Mesodermal cell (in vitro differentiated cells): ENCODE results near the gene NME3.

Experiments
- H3K27ac ChIP-seq: 2 replicates; pipeline ENCODE4 v1.7.0; 2013; ENCODE audit warnings: mild to moderate bottlenecking, low read depth, low read length, moderate library complexity; ENCODE audit not compliant: severe bottlenecking
- H3K36me3 ChIP-seq: 2 replicates; pipeline ENCODE4 v1.7.1; 2013; ENCODE audit warnings: mild to moderate bottlenecking, low read length, moderate library complexity; ENCODE audit not compliant: control insufficient read depth, insufficient read depth
- H3K4me1 ChIP-seq: one replicate; pipeline ENCODE4 v1.7.1; 2013; ENCODE audit warnings: mild to moderate bottlenecking, low read length; ENCODE audit not compliant: insufficient read depth, control insufficient read depth, poor library complexity, severe bottlenecking
- H3K4me3 ChIP-seq: 2 replicates; pipeline ENCODE4 v1.7.0; 2013; ENCODE audit warnings: low read length, control low read depth, mild to moderate bottlenecking; ENCODE audit not compliant: insufficient read depth, poor library complexity, severe bottlenecking; ENCODE audit errors: extremely low read depth
- H3K9me3 ChIP-seq: 2 replicates; pipeline ENCODE4 v1.7.1; 2013; ENCODE audit warnings: mild to moderate bottlenecking, low read length, moderate library complexity; ENCODE audit not compliant: control insufficient read depth
- WGBS, 2 experiments: methylation state at CpG; one replicate each; pipeline ENCODE4 v1.1.5; 2013; ENCODE audit warnings: missing lambda C conversion rate in 2 of 2; ENCODE audit not compliant: insufficient coverage in 2 of 2; 5-methylcytosine and 5-hydroxymethylcytosine counted together

NME3 gene

GRCh38 chr16:1773703-1774447, 2.5 kb upstream of the NME3 start:
- 26 to 34% methylated on average over 40 to 44 of the region's 45 CpGs for WGBS, 2 experiments
- Histone ChIP-seq H3K4me3 (peak overlapping the region; percentile 88), H3K36me3 (peaks cover 42% of the 10 kb centered on the region), H3K9me3 (no peaks in the 10 kb centered on the region), H3K4me1 (peaks cover 8% of the 10 kb centered on the region), H3K27ac (peak overlapping the region; percentile 87)

GRCh38 chr16:1772908-1773702, 1.8 kb upstream of the NME3 start, which contains the start of gene MRPS34:
TSS of gene MRPS34 (minus strand) at chr16:1773134. CDS start at chr16:1773119, 15 bp downstream.
- Histone ChIP-seq H3K9me3 (no peaks in the 10 kb centered on the region), H3K4me1 (peaks cover 8% of the 10 kb centered on the region), H3K27ac (peak within 1 kb of the TSS; percentile 87), H3K36me3 (peaks cover 39% of the 10 kb centered on the region), H3K4me3 (peak within 1 kb of the TSS; percentile 88)
- WGBS, 2 experiments, result 1% methylated on average over 101 to 102 of the region's 108 CpGs

- H3K36me3 ChIP-seq, result peaks cover 38% of the 10 kb centered on the region
- H3K9me3 ChIP-seq, result no peaks in the 10 kb centered on the region
- H3K27ac ChIP-seq, result peak within 1 kb of the TSS; percentile 87
- peak within 1 kb of the TSS; percentile 88 for H3K4me3 ChIP-seq
- 1% methylated on average over 34 to 49 of the region's 53 CpGs for WGBS, 2 experiments
- H3K4me1 ChIP-seq, result peaks cover 8% of the 10 kb centered on the region
These were observed 1.1 kb upstream of the NME3 start, which contains the start of gene EME2 for GRCh38 chr16:1772362-1772907. TSS of gene EME2 (plus strand) at chr16:1772810. CDS start at chr16:1773228, 418 bp downstream.

GRCh38 chr16:1771864-1772361, 570 bp upstream of the NME3 start:
- H3K4me3 ChIP-seq, result peak overlapping the region; percentile 88
- H3K9me3 ChIP-seq, result no peaks in the 10 kb centered on the region
- peaks cover 8% of the 10 kb centered on the region for H3K4me1 ChIP-seq
- peaks cover 39% of the 10 kb centered on the region for H3K36me3 ChIP-seq
- WGBS, 2 experiments, result 7 to 8% methylated on average over 19 to 21 of the region's 22 CpGs
- peak overlapping the region; percentile 10 for H3K27ac ChIP-seq

GRCh38 chr16:1770328-1771187, 785 bp downstream of the NME3 start:
- WGBS, 2 experiments, result 30 to 31% methylated on average over 78 of the region's 81 CpGs
- Histone ChIP-seq H3K27ac (no peak overlapping the region), H3K9me3 (no peaks in the 10 kb centered on the region), H3K36me3 (peaks cover 37% of the 10 kb centered on the region), H3K4me3 (peak overlapping the region; percentile 88), H3K4me1 (peaks cover 8% of the 10 kb centered on the region)

- 95 to 96% methylated on average over 18 of the region's 27 CpGs for WGBS, 2 experiments
- Histone ChIP-seq H3K9me3 (no peaks in the 10 kb centered on the region), H3K36me3 (peaks cover 41% of the 10 kb centered on the region), H3K27ac (no peak overlapping the region), H3K4me3 (no peak overlapping the region), H3K4me1 (peaks cover 7% of the 10 kb centered on the region)
These were observed 1.7 kb downstream of the NME3 start for GRCh38 chr16:1769402-1770300.

GRCh38 chr16:1768767-1769401, 2.5 kb downstream of the NME3 start:
- 94 to 96% methylated on average over 17 of the region's 26 CpGs for WGBS, 2 experiments
- Histone ChIP-seq H3K36me3 (peaks cover 45% of the 10 kb centered on the region), H3K4me3 (no peak overlapping the region), H3K9me3 (no peaks in the 10 kb centered on the region), H3K27ac (no peak overlapping the region), H3K4me1 (no peaks in the 10 kb centered on the region)

GRCh38 chr16:1768061-1768766, 3.1 kb downstream of the NME3 start:
- Histone ChIP-seq H3K4me1 (no peaks in the 10 kb centered on the region), H3K9me3 (no peaks in the 10 kb centered on the region), H3K36me3 (peaks cover 49% of the 10 kb centered on the region), H3K4me3 (no peak overlapping the region), H3K27ac (no peak overlapping the region)
- 94 to 95% methylated on average over 30 to 40 of the region's 41 CpGs for WGBS, 2 experiments
